Activated CD8-positive, alpha-beta memory T cell treated with anti-CD3 and anti-CD28 coated beads, Interleukin-2, amount 50 U/mL, for 1 hour (primary cell): ENCODE data around the gene ARHGEF4.
"Not testable (repeated sequence)": the region's sequence is repeated elsewhere in the genome, so short reads cannot be mapped to it uniquely, and the experiment has no call there.

ENCODE experiments used
- DNase-seq: peaks from one replicate; pipeline ENCODE4 v3.0.0-alpha.2; 2020; ENCODE audit errors: extremely low read depth

Gene ARHGEF4

DNA sequence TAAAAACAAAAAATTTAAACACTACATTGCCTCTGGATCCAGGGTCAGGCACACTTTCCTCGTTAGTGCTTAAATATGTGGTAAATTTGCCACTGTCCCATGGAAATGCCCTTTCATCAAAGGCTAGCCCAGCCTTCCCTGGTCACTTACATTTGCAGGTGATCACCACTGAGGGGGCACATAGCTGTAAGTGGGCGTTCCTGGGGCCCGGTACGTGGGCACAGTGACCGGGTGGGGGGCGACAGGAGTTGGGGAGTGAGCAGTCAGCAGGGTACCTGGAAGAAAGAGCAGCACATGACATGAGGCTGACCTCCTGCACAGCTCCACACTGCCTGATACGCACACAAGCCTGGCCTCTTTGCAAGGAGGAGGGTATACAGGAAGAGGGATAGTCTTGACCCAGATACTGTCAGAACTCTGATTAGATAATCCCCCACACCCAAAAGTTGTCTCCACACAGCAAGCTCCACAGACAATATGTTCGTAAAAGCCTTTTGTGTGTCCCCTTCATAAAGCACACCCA is 216.1 kb downstream of the ARHGEF4 start:
- no peak for DNase-seq

GRCh38 chr2:131054488-131054887 is 217.8 kb downstream of the ARHGEF4 start:
- DNase-seq = no peak

DNA sequence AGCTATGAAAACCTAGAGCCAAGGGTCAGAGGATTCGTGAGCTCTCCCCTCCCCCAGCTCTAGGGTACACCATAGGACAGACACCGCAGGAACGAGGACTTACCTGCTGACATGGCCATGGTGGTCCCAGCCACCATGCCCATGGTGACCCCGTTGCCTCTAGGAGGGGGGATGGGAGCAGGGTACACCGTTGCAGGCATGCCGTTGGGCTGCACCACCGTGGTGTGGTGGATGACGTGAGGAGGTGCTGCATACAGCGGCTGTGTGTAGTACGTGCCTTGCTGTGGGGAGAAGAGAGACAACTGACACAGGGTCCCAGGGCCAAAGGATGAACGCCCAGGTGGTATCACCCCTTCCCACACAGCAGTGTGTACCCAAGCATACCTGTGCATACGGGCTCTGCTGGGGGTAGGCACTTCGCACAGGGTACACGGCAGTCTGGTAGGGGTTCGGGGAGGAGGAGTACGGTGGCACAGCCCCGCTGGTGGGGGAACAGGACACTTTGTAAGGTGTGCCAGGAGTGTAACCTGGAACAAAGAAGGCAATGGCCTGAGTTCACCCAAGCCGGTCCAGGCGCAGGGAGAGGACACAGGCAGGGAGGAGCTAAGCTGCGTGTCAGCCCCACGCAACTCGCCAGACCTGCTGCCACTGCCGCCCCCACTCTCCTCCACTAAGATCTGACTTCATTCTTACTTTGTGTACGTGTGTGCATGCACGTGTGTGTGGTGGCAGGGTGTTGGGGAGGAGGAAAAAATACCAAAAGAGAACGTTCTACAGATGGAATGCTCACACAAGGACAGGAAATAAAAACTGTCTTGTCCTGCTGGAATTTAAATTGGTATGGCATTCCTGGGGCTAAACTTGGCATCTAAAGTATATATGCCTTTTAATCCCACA is 218.7 kb downstream of the ARHGEF4 start:
- no peak for DNase-seq

DNA sequence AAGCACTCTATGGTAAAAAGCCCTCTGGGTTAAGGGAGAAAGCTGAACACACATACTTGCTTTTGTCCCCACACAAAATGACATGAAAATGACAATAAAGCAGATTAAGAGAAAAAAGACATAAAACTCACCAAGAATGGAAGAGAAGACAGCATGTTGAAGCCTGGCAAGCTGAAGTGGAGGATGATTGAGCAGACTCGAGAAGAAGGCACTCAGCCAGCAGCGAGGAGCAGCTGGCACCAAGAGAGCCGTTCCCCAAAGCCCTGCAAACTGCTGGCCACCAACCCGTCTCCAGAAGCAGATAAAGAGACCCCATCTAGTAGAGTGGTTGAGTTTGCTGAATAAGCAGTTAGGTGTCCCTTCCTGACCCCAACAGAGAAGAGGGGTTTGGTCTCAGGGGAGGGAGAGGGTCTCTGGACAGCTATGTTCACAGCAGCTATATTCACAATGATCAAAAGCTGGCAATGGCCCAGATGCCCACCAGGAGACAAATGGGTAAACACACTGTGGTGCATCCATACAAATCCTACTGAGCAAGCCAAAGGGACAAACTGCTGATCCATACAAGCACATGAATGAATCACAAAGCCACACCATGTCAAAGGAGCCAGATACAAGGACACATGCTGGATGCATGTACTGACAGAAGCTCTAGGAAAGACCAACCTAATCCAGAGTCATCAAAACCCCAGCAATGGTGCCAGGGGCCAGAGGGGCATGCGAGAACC is 219.7 kb downstream of the ARHGEF4 start:
- no peak for DNase-seq

GRCh38 chr2:131056932-131057287 is 220.2 kb downstream of the ARHGEF4 start:
- DNase-seq = no peak

DNA sequence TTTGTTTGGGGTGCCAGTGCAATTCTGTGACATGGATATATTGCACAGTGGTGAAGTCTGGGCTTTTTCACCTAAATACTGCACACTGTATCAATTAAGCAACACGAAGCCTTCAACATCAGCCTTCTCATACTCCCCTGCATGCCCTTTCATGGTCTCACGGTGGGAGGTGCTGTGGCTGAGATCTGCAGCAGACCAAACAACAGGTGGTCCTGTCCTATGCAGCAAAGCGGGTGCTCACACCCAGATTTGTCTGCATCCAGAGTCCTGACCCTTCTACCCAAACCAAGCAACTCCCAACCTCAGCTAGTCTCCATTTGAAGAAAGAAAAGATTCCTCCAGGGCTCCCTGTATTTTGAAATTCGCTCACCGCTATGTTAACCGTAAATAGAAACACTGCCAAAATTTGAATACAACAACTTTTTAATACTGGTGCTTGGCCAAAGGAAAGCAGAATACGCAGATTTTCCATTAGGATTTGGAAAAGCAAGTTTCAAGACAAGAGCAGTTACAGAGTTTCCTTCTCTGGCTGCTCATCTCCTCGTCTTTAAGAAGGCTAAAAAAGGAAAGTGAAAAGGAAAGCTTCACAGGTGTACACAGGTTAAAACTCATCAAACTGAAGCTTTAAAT is 221.6 kb downstream of the ARHGEF4 start:
- no peak for DNase-seq

- DNase-seq = no peak
Observed at GRCh38 chr2:131058920-131059319, 222.2 kb downstream of the ARHGEF4 start.

GRCh38 chr2:131063501-131064283 is 227.0 kb downstream of the ARHGEF4 start:
- no peak for DNase-seq

- no peak for DNase-seq
Observed at GRCh38 chr2:131064589-131065512, 228.1 kb downstream of the ARHGEF4 start.

DNA sequence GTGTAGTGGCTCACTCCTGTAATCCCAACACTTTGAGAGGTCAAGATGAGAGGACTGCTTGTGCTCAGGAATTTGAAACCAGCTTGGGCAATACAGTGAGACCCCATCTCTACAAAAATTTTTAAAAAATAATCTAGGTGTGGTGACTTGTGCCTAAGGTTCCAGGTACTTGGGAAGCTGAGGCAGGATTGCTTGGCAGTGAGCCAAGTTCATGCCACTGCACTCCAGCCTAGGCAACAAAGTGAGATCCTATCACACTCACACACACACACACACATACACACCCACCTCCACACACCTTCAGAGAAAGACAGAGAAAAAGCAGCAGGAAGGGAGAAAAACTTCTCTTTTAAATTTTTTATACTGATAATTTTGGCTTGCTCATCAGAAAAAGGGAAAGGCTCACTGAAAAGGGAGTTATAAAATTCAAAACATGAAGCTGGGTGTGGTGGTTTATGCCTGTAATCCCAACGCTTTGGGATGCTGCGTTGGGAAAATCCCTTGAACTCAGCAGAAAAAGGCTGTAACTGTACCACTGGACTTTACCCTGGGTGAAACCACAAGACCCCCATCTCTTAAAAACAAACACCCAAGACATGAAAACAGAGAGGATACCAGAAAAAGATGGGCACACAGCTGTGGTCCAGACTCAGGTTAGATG is 230.9 kb downstream of the ARHGEF4 start:
- no peak for DNase-seq

DNA sequence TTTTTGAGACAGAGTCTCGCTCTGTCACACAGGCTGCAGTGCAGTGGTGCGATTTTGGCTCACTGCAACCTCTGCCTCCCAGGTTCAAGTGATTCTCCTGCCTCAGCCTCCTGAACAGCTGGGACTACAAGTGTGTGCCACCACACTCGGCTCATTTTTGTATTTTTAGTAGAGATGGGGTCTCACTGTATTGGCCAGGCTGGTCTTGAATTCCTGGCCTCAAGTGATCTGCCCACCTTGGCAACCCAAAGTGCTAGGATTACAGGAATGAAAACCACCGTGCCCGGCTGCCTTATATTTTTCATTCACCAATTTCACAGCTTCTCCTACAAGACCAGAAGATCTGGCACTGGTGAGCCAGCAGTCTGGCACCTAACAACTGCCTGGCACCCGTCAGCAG is 231.5 kb downstream of the ARHGEF4 start:
- not testable (repeated sequence) for DNase-seq

DNA sequence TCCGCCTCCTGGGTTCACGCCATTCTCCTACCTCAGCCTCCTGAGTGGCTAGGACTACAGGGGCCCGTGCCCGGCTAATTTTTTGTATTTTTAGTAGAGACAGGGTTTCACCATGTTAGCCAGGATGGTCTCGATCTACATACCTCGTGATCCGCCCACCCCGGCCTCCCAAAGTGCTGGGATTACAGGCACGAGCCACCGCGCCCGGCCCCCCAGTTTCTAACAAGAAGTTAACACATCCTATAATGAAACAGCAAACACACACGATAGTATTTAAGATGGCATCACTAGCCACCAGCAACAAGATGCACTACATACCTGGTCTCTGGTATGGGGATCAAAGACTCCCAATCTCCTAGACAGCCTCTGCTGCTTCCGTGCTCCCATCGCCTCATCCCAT is 238.9 kb downstream of the ARHGEF4 start:
- DNase-seq = not testable (repeated sequence)

DNA sequence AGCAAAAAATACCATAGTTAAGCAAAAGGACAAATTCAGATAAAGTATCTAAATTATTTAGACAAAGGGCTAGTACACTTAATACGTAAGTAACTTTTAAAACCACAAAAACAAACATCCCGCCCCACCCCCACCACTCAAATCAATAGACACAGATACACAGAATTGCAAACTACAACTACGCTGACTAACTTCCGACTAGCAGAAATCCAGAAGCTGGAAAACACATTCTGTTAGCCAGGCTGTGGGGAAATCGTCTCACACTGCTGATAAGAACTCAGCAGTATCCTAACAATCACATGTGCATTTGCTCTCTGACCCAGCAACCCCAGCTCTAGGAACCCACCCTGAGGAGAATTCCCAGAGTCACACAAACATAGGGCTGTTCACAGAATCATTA is 240.0 kb downstream of the ARHGEF4 start:
- DNase-seq = no peak

GRCh38 chr2:131077182-131077846 is 240.6 kb downstream of the ARHGEF4 start:
- no peak for DNase-seq

- no peak for DNase-seq
Observed at GRCh38 chr2:131077966-131078365, 241.3 kb downstream of the ARHGEF4 start.

DNA sequence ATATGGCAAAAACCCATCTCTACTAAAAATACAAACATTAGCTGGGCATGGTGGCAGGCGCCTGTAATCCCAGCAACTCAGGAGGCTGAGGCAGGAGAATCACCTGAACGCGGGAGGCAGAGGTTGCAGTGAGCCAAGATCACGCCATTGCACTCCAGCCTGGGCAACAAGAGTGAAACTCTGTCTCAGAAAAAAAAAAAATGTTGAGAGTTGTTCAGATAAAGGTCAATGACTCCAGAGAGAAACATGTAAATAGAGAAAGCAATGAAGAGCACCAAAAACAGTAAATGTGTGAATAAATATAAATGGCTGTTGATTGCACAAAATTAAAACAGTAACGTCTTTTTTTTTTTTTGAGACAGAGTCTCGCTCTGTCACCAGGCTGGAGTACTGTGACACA is 243.2 kb downstream of the ARHGEF4 start:
- not testable (repeated sequence) for DNase-seq

DNA sequence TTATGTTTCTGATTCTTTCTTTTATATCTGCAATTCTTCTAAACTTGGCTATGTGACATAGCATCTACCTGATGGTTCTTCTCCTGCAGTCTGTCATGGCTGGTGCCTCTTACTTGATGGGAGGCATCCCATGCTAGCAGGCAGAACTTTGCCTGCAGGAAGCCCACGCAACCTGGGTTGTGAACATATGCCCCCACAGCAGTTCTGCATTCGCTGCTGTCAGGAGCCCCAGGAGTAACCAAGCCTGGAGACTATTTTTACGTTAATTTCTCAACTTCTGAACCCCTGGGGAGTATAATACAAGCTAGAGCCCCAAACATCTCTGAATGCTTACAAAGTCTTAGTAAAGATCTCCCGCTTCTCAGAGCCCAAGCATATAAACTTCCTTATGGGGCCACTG is 244.5 kb downstream of the ARHGEF4 start:
- DNase-seq = no peak

- DNase-seq = no peak
Observed at GRCh38 chr2:131085646-131086045, 248.9 kb downstream of the ARHGEF4 start.

GRCh38 chr2:131092458-131093005 is 255.8 kb downstream of the ARHGEF4 start:
- DNase-seq = no peak
